Esophagus squamous epithelium (tissue), 5 donors: ENCODE measurements around the gene SLC4A1. TPM values are rescaled to one million over a fixed set of nuclear protein-coding genes. Genes with fewer than 3 reads are reported as not detected.

Experiments used
- DNase-seq: peaks from one replicate; lab custom pipeline; 2025; lab: John Stamatoyannopoulos, UW
- H3K27ac ChIP-seq, 4 donors: fragments of 200-600 bp; sonication (generic); one replicate each; pipeline ENCODE4 v1.5.1; 2016 to 2019; ENCODE audit warnings: mild to moderate bottlenecking in 1 of 4
- H3K27me3 ChIP-seq, 4 donors: fragments of 200-600 bp; sonication (generic); 1 replicate in 3 of 4; 2 replicates in 1 of 4; pipeline versions ENCODE4 v1.5.1 to v1.6.0; 2017 to 2021; ENCODE audit warnings: antibody characterized with exemption in 1 of 4
- H3K36me3 ChIP-seq, 3 donors: fragments of 200-600 bp; sonication (generic); one replicate each; pipeline ENCODE4 v1.5.1; 2016 to 2019
- H3K4me1 ChIP-seq, 3 donors: fragments of 200-600 bp; sonication (generic); one replicate each; pipeline ENCODE4 v1.5.1; 2017 to 2019
- H3K4me3 ChIP-seq, 4 donors: fragments of 200-600 bp; sonication (generic); 1 replicate in 3 of 4; 2 replicates in 1 of 4; pipeline ENCODE4 v1.5.1; 2016 to 2019; ENCODE audit warnings: mild to moderate bottlenecking in 2 of 4, moderate library complexity in 1 of 4
- H3K9me3 ChIP-seq, 3 donors: fragments of 200-600 bp; sonication (generic); one replicate each; pipeline ENCODE4 v1.5.1; 2016 to 2019
- CTCF ChIP-seq, 6 experiments: fragments of 450-650 bp in 4 of 6; fragments of 200-600 bp in 2 of 6; sonication (generic) in 2 of 6; IDR thresholded peaks; one replicate each; pipeline ENCODE4 v1.5.1; 2016 to 2019; ENCODE audit warnings: antibody characterized with exemption in 6 of 6, mild to moderate bottlenecking in 4 of 6, moderate library complexity in 4 of 6
- POLR2A ChIP-seq, 4 donors: fragments of 450-650 bp; IDR thresholded peaks; one replicate each; pipeline ENCODE4 v1.6.1; 2017; ENCODE audit warnings: antibody characterized with exemption in 4 of 4, mild to moderate bottlenecking in 4 of 4, moderate library complexity in 3 of 4
- WGBS, 2 donors: methylation state at CpG; one replicate each; pipeline ENCODE4 v1.1.5; 2018; 5-methylcytosine and 5-hydroxymethylcytosine counted together
- intact Hi-C: fragments of 100-400 bp; cut with DNase I; formaldehyde crosslinking; loops from one replicate; pipeline ENCODE4 v1.15.0; 2022
- total RNA-seq, 4 donors: library from RNA; depleted of rRNA; stranded (reverse); fragments of >200 nt; gene quantifications; one replicate each; pipeline ENCODE4 v1.1.0, GENCODE V29; 2016
- donor health status: DM: yes; HTN: yes; CAD: no.

Gene SLC4A1
- not detected for total RNA-seq

GRCh38 chr17:44267818-44268490 lies at the start of gene SLC4A1:
Gene SLC4A1, minus strand, starts transcription at chr17:44268135. Its CDS starts 5,269 bp downstream, at chr17:44262866.
- H3K27ac ChIP-seq = no peak within 1 kb of the TSS

GRCh38 chr17:44317545-44317944 lies 49.6 kb upstream of the SLC4A1 start:
- no peak overlapping the region for H3K27ac ChIP-seq
- H3K27me3 ChIP-seq = peaks cover 0 to 58% (median 11%) of the 10 kb centered on the region in 4 donors
- no peak overlapping the region for H3K4me3 ChIP-seq
- no peak for DNase-seq
- WGBS, 2 donors = 90 to 96% methylated on average over 4 to 6 of the region's 6 CpGs
- H3K36me3 ChIP-seq = peaks cover 23 to 40% (median 31%) of the 10 kb centered on the region in 3 donors
- TF ChIP-seq POLR2A (IDR thresholded peaks at IDR 0.05) (no peak), CTCF (IDR thresholded peaks at IDR 0.05) (no peak)
- peaks cover 15 to 33% (median 16%) of the 10 kb centered on the region in 3 donors for H3K4me1 ChIP-seq
- intact Hi-C loops = no loop called here
- no peaks in the 10 kb centered on the region for H3K9me3 ChIP-seq

More at GRCh38 chr17:44267818-44268490, at the start of gene SLC4A1:
- Histone ChIP-seq H3K4me1 (no peaks in the 10 kb centered on the region), H3K9me3 (no peaks in the 10 kb centered on the region), H3K36me3 (no peaks in the 10 kb centered on the region), H3K27me3 (peaks cover 0 to under 1% (median 0%) of the 10 kb centered on the region in 4 donors), H3K4me3 (no peak within 1 kb of the TSS)
- WGBS, 2 donors = 63 to 74% methylated on average over 5 to 7 of the region's 14 CpGs
- TF ChIP-seq CTCF (IDR thresholded peaks at IDR 0.05) (no peak), POLR2A (IDR thresholded peaks at IDR 0.05) (no peak)
- intact Hi-C loops = no loop called here
- no peak for DNase-seq

GRCh38 chr17:44315760-44316731 lies 48.1 kb upstream of the SLC4A1 start:
- intact Hi-C loops = no loop called here
- Histone ChIP-seq H3K36me3 (peaks cover 17 to 25% (median 18%) of the 10 kb centered on the region in 3 donors), H3K4me1 (peaks cover 15 to 29% (median 16%) of the 10 kb centered on the region in 3 donors), H3K4me3 (peak overlapping the region in 3 of 4 donors; percentile 29 to 64 (median 40)), H3K27ac (no peak overlapping the region), H3K9me3 (no peaks in the 10 kb centered on the region), H3K27me3 (peaks cover 0 to 67% (median 11%) of the 10 kb centered on the region in 4 donors)
- no peak for DNase-seq
- 12 to 13% methylated on average over 25 to 27 of the region's 38 CpGs for WGBS, 2 donors
- no peak for TF ChIP-seq CTCF (IDR thresholded peaks at IDR 0.05)
- no peak for TF ChIP-seq POLR2A (IDR thresholded peaks at IDR 0.05)

- H3K27me3 ChIP-seq = peaks cover 0 to 67% (median 11%) of the 10 kb centered on the region in 4 donors
- no peak for DNase-seq
These were observed 47.1 kb upstream of the SLC4A1 start for GRCh38 chr17:44314869-44315661.

More at GRCh38 chr17:44314869-44315661, 47.1 kb upstream of the SLC4A1 start:
- Histone ChIP-seq H3K4me1 (peaks cover 15 to 29% (median 16%) of the 10 kb centered on the region in 3 donors), H3K36me3 (peaks cover 7 to 15% (median 9%) of the 10 kb centered on the region in 3 donors), H3K4me3 (peak overlapping the region; percentile 5 to 64 (median 34)), H3K9me3 (no peaks in the 10 kb centered on the region), H3K27ac (no peak overlapping the region)
- TF ChIP-seq POLR2A (IDR thresholded peaks at IDR 0.05) (no peak), CTCF (IDR thresholded peaks at IDR 0.05) (no peak)
- intact Hi-C loops = no loop called here
- 0 to 4% methylated on average over 3 to 4 of the region's 81 CpGs for WGBS, 2 donors
